IPS DF 4.7 (cell line): ENCODE measurements around the gene TNS3.

Experiments
- DNase-seq: peaks from one replicate; pipeline ENCODE4 v3.0.0-alpha.2; 2013; ENCODE audit warnings: low spot score; ENCODE audit errors: extremely low read depth

Gene TNS3

GRCh38 chr7:47489624-47490023 is 92.3 kb downstream of the TNS3 start:
- no peak for DNase-seq

- no peak for DNase-seq
Observed at GRCh38 chr7:47488969-47489342, 93.0 kb downstream of the TNS3 start.

GRCh38 chr7:47488201-47488968 is 93.5 kb downstream of the TNS3 start:
- DNase-seq = no peak

- DNase-seq = no peak
Observed at GRCh38 chr7:47485640-47486435, 96.1 kb downstream of the TNS3 start.

GRCh38 chr7:47484923-47485639 is 96.8 kb downstream of the TNS3 start:
- no peak for DNase-seq

- no peak for DNase-seq
Observed at GRCh38 chr7:47484457-47484856, 97.5 kb downstream of the TNS3 start.

GRCh38 chr7:47483604-47484273 is 98.2 kb downstream of the TNS3 start:
- DNase-seq = no peak

- DNase-seq = no peak
Observed at GRCh38 chr7:47482013-47482875, 99.7 kb downstream of the TNS3 start.

- no peak for DNase-seq
Observed at GRCh38 chr7:47481541-47482012, 100.3 kb downstream of the TNS3 start.

GRCh38 chr7:47480576-47481538 is 101.1 kb downstream of the TNS3 start:
- peak; percentile 81 for DNase-seq

- DNase-seq = no peak
Observed at GRCh38 chr7:47479821-47480575, 101.9 kb downstream of the TNS3 start.

- no peak for DNase-seq
Observed at GRCh38 chr7:47478926-47479711, 102.8 kb downstream of the TNS3 start.

- no peak for DNase-seq
Observed at GRCh38 chr7:47478017-47478344, 103.9 kb downstream of the TNS3 start.

- no peak for DNase-seq
Observed at GRCh38 chr7:47477191-47478016, 104.5 kb downstream of the TNS3 start.

- no peak for DNase-seq
Observed at GRCh38 chr7:47475880-47476227, 106.1 kb downstream of the TNS3 start.

GRCh38 chr7:47474937-47475879 is 106.7 kb downstream of the TNS3 start:
- no peak for DNase-seq
